SJCRH30 (cell line): Measurements from ENCODE around the gene GRK5. TPM values are rescaled to one million over a fixed set of nuclear protein-coding genes. Genes with fewer than 3 reads are reported as not detected.
"Not testable (repeated sequence)": the region's sequence is repeated elsewhere in the genome, so short reads cannot be mapped to it uniquely, and the experiment has no call there.

Experiments used
- DNase-seq, 2 experiments: peaks; one replicate each; pipeline ENCODE4 v3.0.0-alpha.2; 2015 to 2020
- H3K27ac ChIP-seq: fragments of 250-450 bp; sonication (Bioruptor Pico); 2 replicates; pipeline ENCODE4 v1.5.1; 2020; ENCODE audit warnings: mild to moderate bottlenecking, moderate library complexity
- H3K27me3 ChIP-seq: fragments of 250-450 bp; sonication (Bioruptor Pico); 2 replicates; pipeline ENCODE4 v1.5.1; 2020; ENCODE audit warnings: mild to moderate bottlenecking, moderate library complexity
- H3K36me3 ChIP-seq: fragments of 250-450 bp; sonication (Bioruptor Pico); 2 replicates; pipeline ENCODE4 v1.5.1; 2020; ENCODE audit warnings: mild to moderate bottlenecking, moderate library complexity
- H3K4me1 ChIP-seq: fragments of 250-450 bp; sonication (Bioruptor Pico); 2 replicates; pipeline ENCODE4 v1.5.1; 2020; ENCODE audit warnings: mild to moderate bottlenecking, moderate library complexity
- H3K4me3 ChIP-seq: fragments of 250-450 bp; sonication (Bioruptor Pico); 2 replicates; pipeline ENCODE4 v1.5.1; 2020; ENCODE audit warnings: mild to moderate bottlenecking, moderate library complexity
- H3K9me3 ChIP-seq: fragments of 250-450 bp; sonication (Bioruptor Pico); replicated peaks from 2 replicates; pipeline ENCODE4 v1.5.1; 2020; ENCODE audit warnings: mild to moderate bottlenecking, moderate library complexity
- total RNA-seq: library from RNA; depleted of rRNA; stranded (reverse); fragments of >200 nt; shearing (Covaris generic); gene quantifications from 2 replicates; pipeline ENCODE4 v1.2.3, GENCODE V29; 2014

GRK5 gene
- total RNA-seq, 1 experiment from 2014 or later = 4.4 TPM

DNA sequence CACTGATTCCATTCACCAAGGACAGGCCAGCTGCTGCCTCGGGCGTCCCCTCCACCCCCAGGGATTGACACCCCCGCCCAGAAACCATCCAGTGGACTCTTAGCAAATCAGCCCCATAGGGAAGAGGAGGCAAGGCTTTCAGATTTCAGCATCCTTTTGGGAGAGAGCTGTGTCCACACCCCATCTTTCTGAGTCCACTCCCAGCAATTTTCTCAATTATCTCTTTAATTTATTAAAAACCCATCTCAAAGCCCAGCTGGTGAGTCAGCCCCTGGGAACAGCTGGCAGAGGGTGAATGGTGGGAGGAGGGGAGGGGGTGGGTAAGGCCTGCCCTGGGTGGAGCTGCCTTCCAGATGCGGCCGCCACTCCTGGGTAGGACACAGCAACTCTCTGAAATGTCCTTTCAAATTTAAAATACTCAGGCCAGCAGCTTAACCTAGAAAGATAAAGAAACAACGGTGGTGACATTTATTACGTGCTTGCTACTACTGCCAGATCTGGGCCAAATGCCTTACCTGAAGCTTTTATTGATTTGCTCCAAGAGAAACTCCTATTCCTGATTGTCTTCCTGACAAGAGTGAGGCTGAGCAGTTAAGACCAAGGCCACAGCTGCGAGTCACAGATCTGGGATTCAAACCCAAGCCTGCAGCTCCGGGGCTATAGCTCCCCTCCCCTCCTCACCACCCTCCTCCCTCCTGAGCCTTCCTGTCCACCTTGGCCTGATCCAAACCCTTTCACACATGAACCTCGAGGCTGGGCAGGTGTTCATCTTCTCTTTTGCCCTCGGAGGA, 214.7 kb downstream of the GRK5 start:
- H3K4me3 ChIP-seq = 0 out of 2 replicates have a peak overlapping the region, but pooled peaks have one; percentile 12
- H3K27me3 ChIP-seq = no peaks in the 10 kb centered on the region
- peak; percentile 88 to 91 for DNase-seq
- H3K36me3 ChIP-seq = no peaks in the 10 kb centered on the region
- peak overlapping the region; percentile 86 for H3K27ac ChIP-seq
- peaks cover 28% of the 10 kb centered on the region for H3K4me1 ChIP-seq
- no peaks in the 10 kb centered on the region for H3K9me3 ChIP-seq

DNA sequence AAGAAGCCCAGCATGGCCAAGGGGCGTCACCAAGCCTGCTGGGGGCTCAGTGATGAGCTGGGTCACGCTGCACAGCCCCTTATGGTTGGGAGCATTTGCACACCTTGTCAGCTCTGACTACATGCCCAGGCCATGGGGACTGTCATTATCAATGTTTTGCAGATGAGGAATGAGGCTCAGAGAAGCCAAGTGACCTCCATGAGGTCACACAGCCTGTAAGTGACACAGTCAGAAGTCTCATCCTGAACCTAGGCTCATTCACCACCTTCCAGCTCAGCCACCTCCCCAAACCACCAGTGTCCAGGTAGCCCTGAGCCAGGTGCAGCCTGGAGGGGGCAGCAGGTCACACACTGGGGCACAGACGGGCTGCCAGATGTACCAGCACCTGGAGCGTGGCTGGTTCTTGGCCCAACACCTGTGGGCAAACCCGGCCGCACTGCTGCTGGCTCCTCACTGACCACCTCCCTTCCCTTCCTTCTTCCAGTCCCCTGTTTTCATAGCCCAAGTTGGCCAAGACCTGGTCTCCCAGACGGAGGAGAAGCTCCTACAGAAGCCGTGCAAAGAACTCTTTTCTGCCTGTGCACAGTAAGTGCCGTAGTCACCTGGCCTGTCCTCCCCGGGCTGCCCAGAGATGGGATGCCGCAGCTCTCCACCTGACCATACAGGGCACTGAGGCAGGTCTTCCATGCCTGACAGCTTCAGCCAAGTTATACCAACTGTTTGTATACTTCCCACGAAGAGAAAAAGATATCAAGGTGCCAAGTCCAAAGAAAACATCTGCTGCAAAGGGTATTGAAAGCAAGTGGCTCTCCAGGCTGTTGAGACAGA, 215.5 kb downstream of the GRK5 start:
- no peak for DNase-seq
- H3K4me3 ChIP-seq = no peak overlapping the region
- H3K27me3 ChIP-seq = no peaks in the 10 kb centered on the region
- no peaks in the 10 kb centered on the region for H3K9me3 ChIP-seq
- peak overlapping the region; percentile 86 for H3K27ac ChIP-seq
- no peaks in the 10 kb centered on the region for H3K36me3 ChIP-seq
- H3K4me1 ChIP-seq = peaks cover 28% of the 10 kb centered on the region

DNA sequence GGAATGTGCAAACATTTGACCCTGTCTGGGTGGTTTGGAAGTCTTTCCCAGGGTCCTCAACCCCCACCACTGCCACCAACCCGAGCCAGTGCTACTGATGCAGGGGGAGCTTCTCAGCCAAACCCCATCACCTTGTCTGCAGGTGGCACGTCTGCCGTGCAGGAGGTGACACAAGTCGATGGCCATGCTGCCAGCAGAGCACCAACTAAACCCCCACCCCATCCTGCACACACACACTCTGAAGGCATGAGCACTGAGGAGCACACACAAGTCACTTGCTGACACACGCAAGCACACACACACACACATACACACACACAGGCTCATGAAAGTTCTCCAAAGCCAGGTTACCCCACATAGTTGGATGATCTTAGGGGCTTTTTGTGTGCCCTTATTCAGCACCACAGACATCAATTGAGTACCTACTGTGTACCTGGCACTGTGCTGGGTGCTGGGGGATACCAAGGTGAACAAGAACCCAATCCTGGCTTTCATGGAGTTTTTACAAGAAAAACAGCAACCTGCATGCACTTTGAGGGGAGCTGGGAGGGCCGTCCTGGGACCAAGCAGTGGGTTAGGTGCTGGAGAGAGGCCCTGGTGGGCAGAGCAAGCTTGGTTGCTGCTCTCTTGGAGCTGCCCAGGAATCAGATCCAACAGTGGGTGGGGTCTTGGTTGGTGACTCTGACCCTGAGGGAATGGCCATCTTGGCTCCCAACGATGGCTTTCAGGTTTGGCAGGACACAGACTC, 216.3 kb downstream of the GRK5 start:
- H3K27ac ChIP-seq = no peak overlapping the region
- H3K4me1 ChIP-seq = peaks cover 20% of the 10 kb centered on the region
- H3K4me3 ChIP-seq = no peak overlapping the region
- no peaks in the 10 kb centered on the region for H3K9me3 ChIP-seq
- no peaks in the 10 kb centered on the region for H3K27me3 ChIP-seq
- no peak for DNase-seq
- no peaks in the 10 kb centered on the region for H3K36me3 ChIP-seq

DNA sequence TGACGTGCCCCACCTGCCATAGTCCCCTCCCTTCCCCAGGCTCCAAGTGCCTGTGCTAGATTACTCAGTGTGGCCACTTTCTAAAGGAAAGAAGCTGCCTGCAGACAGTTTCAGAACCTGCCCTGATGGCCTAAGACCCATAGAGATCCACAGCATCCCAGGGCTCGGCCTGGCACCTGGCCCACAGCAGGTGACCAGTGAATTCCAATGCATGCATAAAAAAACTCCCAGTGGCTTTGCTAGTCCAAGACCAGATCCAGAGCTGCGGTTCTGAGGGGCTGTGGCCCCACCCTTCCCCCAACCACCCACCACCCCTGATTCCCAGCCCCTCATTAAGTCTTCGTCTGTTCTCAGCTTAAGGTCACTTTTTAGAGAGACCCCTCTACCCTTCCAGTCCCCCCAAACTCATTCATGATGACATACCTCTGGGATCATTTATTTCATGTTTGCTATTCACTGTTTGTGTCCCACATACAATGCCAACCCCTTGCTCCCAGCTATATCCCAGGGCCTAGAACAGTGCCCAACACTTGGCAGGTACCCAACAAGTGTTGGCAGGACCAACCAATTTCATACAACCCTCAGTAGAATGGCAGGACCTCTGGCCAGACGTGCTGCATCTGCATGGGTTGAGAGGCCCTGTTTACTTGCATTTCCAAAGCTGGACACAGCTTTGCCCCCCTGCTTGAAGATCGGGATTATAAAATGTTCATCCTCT, 217.0 kb downstream of the GRK5 start:
- no peaks in the 10 kb centered on the region for H3K27me3 ChIP-seq
- H3K36me3 ChIP-seq = no peaks in the 10 kb centered on the region
- no peak overlapping the region for H3K4me3 ChIP-seq
- DNase-seq = no peak
- H3K9me3 ChIP-seq = no peaks in the 10 kb centered on the region
- H3K4me1 ChIP-seq = peaks cover 19% of the 10 kb centered on the region
- no peak overlapping the region for H3K27ac ChIP-seq

DNA sequence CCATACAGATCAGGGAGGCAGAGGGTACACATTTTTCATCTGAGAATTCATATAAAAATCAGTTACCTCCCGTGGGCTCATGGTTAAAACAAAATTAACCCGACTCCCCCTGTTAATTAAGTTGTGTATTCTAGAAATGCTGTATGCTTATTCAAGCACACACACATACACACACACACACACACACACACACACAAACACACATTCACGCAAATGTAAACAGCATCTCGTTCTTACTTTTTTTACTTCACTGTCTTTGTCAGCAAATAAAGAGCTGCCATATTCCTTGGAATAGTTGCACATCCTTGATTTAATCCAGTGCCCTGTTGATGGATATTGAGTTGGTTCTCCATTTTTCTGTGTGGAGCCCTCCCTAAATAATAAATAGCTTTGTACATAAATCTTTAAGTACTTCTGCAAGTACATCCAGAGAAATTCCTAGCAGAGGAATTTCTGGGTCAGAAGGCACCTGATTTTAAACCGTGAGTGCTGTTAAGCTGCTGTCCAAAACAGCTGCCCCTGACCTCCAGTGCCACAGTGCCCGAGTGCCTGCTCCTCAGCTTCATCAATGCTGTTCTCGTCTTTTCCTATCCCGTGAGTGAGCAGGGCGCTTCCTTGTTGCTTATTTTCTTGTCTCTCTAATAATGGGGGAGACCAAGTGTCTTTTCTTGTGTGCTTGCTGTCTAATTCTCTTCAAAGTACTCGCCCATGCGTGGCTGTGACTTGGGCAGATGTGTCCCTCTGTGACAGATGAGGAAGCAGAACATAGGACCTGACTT, 217.9 kb downstream of the GRK5 start:
- DNase-seq = no peak
- no peaks in the 10 kb centered on the region for H3K9me3 ChIP-seq
- no peaks in the 10 kb centered on the region for H3K27me3 ChIP-seq
- H3K36me3 ChIP-seq = no peaks in the 10 kb centered on the region
- no peak overlapping the region for H3K27ac ChIP-seq
- H3K4me3 ChIP-seq = no peak overlapping the region
- H3K4me1 ChIP-seq = peaks cover 23% of the 10 kb centered on the region

DNA sequence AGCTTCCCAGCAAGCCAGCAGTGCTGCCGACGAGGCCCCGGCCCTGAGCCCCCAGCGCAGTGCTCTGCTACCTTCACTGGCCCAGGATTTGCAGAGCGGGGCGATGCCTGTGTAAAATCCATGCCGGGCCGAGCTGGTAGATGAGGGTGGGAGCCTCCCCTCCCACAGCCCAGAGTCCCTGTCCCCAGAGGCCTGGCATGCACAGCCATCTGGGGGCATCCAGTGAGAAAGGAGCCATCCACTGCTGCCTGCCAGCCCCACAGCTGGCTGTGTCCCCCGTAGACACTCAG, 218.5 kb downstream of the GRK5 start:
- H3K4me3 ChIP-seq = no peak overlapping the region
- DNase-seq = no peak
- no peaks in the 10 kb centered on the region for H3K36me3 ChIP-seq
- H3K27ac ChIP-seq = no peak overlapping the region
- no peaks in the 10 kb centered on the region for H3K27me3 ChIP-seq
- peaks cover 21% of the 10 kb centered on the region for H3K4me1 ChIP-seq
- no peaks in the 10 kb centered on the region for H3K9me3 ChIP-seq

DNA sequence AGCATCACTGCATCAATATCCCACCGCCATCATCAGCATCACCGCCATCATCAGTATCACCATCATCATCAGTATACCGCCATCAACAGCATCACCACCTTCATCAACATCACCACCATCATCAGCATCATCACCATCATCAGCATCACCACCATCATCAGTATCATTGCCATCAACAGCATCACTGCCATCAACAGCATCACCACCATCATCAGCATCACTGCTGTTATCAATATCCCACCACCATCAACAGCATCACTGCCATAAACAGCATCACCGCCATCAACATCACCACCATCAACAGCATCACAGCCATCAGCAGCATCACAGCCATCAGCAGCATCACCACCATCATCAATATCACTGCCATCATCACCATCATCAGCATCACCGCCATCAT, 219.3 kb downstream of the GRK5 start:
- Histone ChIP-seq H3K27me3 (no peaks in the 10 kb centered on the region), H3K4me3 (no peak overlapping the region), H3K27ac (no peak overlapping the region), H3K4me1 (peaks cover 12% of the 10 kb centered on the region), H3K36me3 (no peaks in the 10 kb centered on the region), H3K9me3 (no peaks in the 10 kb centered on the region)
- no peak for DNase-seq

DNA sequence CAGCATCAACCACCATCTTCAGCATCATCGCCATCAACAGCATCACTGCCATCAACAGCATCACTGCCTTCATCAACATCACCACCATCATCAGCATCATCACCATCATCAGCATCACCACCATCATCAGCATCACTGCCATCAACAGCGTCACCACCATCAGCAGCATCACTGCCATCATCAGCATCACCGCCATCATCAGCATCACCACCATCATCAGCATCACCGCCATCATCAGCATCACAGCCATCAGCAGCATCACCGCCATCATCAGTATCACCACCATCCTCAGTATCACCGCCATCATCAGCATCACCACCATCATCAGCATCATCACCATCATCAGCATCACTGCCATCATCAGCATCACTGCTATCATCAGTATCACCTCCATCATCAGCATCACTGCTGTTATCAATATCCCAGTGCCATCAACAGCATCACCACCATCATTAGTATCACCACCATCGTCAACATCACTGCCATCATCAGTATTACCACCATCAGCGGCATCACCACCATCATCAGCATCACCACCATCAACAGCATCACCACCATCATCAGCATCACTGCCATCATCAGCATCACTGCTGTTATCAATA, 220.0 kb downstream of the GRK5 start:
- DNase-seq = no peak
- Histone ChIP-seq H3K36me3 (no peaks in the 10 kb centered on the region), H3K4me3 (no peak overlapping the region), H3K27me3 (no peaks in the 10 kb centered on the region), H3K4me1 (peaks cover 8% of the 10 kb centered on the region), H3K9me3 (no peaks in the 10 kb centered on the region), H3K27ac (no peak overlapping the region)

DNA sequence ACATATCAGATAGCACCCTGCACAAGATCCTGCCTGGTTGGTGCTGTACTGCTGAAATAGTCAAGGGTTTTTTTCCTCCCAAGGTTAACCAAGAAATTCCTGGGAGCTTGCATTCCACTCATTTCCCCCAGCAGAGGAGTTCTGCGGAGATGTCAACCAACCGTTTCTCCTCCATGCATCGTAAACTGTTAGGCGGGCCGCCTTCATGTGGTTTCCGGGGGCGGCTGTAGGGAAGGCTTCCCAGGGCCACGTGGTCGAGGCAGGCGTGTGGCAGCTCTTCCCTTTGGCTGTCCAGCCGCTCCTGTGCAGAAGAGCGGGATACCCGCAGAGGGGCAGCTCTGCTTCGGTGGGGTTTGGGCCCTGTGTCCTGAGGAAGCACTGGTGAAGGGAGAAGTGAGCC, 221.4 kb downstream of the GRK5 start:
- Histone ChIP-seq H3K4me1 (peaks cover 5% of the 10 kb centered on the region), H3K4me3 (no peak overlapping the region), H3K27ac (no peak overlapping the region), H3K36me3 (no peaks in the 10 kb centered on the region), H3K9me3 (no peaks in the 10 kb centered on the region), H3K27me3 (no peaks in the 10 kb centered on the region)
- DNase-seq = peak; percentile 46 to 49

DNA sequence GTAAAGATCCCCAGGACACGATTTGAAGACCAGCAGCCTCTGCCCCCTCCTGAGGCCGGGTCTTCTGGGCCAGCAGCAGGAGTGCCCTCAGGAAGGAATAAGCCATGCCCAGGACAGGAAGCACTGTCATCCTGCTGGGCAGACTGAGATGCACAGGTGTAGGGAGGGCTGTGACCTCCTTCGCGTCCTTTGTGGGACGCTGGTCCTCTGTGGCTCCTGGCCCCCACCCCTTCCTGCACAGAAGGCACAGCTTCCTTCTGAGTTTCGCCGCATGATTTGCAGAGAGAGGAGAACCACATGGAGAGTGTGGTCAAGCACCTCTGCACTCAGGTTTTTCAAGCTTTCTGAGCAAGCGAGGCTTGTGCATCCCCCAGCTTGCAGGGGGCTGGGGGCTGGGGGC, 222.4 kb downstream of the GRK5 start:
- H3K4me3 ChIP-seq = no peak overlapping the region
- H3K4me1 ChIP-seq = peaks cover 5% of the 10 kb centered on the region
- no peaks in the 10 kb centered on the region for H3K9me3 ChIP-seq
- DNase-seq = no peak
- H3K27me3 ChIP-seq = no peaks in the 10 kb centered on the region
- H3K27ac ChIP-seq = no peak overlapping the region
- H3K36me3 ChIP-seq = no peaks in the 10 kb centered on the region

DNA sequence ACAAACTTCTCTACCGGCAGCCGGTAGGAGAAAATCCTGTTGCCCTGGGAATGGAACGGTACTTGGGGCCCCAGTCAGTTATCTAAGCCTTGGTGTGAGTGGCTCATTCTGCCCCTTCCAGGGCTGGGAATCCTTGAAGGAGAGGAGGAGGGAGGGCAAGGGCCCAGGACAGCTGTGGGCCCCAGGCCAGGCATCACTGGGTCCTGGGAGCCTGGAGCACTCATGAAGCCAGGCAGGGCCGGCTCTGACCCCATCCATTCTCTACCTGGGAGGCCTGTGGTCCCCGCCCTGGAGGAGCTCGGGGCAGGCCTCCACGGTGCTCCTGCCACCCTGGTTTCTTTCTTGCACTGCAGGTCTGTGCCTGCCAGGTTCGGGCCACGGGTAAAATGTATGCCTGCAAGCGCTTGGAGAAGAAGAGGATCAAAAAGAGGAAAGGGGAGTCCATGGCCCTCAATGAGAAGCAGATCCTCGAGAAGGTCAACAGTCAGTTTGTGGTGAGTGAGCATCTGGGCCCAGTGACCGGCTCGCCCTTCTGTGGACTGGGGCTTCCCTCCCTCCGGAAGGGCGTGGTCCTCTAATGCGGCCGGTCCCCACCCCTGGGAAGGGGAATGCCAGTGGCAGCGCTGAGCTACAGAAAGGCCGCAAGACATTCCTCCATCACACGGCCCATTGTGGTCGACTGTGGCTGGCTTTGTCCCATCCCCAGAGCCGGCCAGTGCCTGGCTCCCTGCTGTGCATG, 223.8 kb downstream of the GRK5 start:
- no peak for DNase-seq
- Histone ChIP-seq H3K36me3 (peaks cover 3% of the 10 kb centered on the region; the same call in 1 of the 2 replicates), H3K27ac (no peak overlapping the region), H3K4me3 (no peak overlapping the region), H3K9me3 (no peaks in the 10 kb centered on the region; the same call in 1 of the 2 replicates), H3K27me3 (no peaks in the 10 kb centered on the region), H3K4me1 (peaks cover 5% of the 10 kb centered on the region)

DNA sequence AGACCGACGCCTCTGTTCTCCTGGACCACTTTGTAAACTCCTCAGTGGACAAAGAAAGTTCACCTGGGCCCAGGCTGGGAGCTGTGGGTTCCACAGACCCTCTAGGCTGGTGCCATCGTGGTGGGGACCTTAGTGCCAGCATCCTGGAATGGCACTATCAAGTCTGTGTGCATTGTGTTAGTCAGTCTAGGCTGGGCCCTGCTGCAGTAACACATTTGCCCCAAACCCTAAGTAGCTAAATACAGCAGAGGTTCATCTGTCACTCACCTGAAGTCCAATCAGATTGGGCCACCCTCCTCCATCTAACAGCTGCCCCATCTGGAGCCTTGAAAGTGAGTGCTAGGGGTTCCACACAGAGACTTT, 224.4 kb downstream of the GRK5 start:
- no peaks in the 10 kb centered on the region for H3K27me3 ChIP-seq
- H3K4me1 ChIP-seq = peaks cover 5% of the 10 kb centered on the region
- H3K9me3 ChIP-seq = no peaks in the 10 kb centered on the region; the same call in 1 of the 2 replicates
- H3K36me3 ChIP-seq = peaks cover 3% of the 10 kb centered on the region; the same call in 1 of the 2 replicates
- no peak overlapping the region for H3K27ac ChIP-seq
- no peak for DNase-seq
- no peak overlapping the region for H3K4me3 ChIP-seq

DNA sequence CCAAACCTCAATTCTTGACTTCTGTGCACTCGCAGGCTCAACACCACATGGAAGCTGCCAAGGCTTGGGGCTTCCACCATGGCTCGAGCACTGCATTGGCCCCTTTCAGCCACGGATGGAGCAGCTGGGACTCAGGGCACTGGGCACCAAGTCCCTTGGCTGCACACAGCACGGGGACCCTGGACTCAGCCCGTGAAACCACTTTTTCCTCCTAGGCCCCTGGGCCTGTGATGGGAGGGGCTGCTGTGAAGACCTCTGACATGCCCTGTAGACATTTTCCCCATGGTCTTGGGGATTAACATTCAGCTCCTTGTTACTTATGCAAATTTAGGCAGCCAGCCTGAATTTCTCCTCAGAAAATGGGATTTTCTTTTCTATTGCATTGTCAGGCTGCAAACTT, 227.6 kb downstream of the GRK5 start:
- not testable (repeated sequence) for H3K4me1 ChIP-seq, H3K36me3 ChIP-seq, H3K27ac ChIP-seq, DNase-seq, H3K27me3 ChIP-seq, H3K9me3 ChIP-seq, H3K4me3 ChIP-seq
